Caco-2 (cell line): ENCODE data around the gene PMEPA1. TPM values are rescaled to one million over a fixed set of nuclear protein-coding genes. Genes with fewer than 3 reads are reported as not detected.

Source experiments
- BruUV-seq: library from RNA; stranded (reverse); fragments of 400-500 nt; replicated peaks from 2 replicates; lab custom pipeline; 2021; lab: Mats Ljungman, UMichigan
- CTCF ChIA-PET: fragments of 300-600 bp; sonication (Branson Sonifier 250); formaldehyde crosslinking; loops from one replicate; lab custom pipeline; 2022; ENCODE audit warnings: antibody characterized with exemption; lab: Charles Lee
- POLR2A ChIA-PET: fragments of 300-600 bp; sonication (Branson Sonifier 250); formaldehyde crosslinking; loops from one replicate; lab custom pipeline; 2022; ENCODE audit warnings: antibody characterized with exemption; lab: Charles Lee
- DNase-seq, 2 experiments: peaks; one replicate each; pipeline versions ENCODE4 v3.0.0 to v3.0.0-alpha.2; 2020 to 2022
- H3K27me3 ChIP-seq: replicated peaks from 2 replicates; pipeline ENCODE4 v1.6.0; 2011; ENCODE audit warnings: low read length; ENCODE audit not compliant: control insufficient read depth, insufficient read depth
- H3K36me3 ChIP-seq: 2 replicates; pipeline ENCODE4 v1.5.1; 2011; ENCODE audit warnings: low read length; ENCODE audit not compliant: control insufficient read depth, insufficient read depth
- H3K4me1 ChIP-seq: fragments of 250-450 bp; sonication (Bioruptor Pico); 2 replicates; pipeline ENCODE4 v1.5.1; 2020; ENCODE audit warnings: mild to moderate bottlenecking
- H3K4me3 ChIP-seq: 2 replicates; pipeline ENCODE4 v1.5.1; 2011; ENCODE audit warnings: low read depth, mild to moderate bottlenecking, control low read depth, low read length
- H3K9me3 ChIP-seq: fragments of 250-450 bp; sonication (Bioruptor Pico); 2 replicates; pipeline ENCODE4 v1.5.1; 2020; ENCODE audit warnings: mild to moderate bottlenecking, moderate library complexity
- H3K27ac Mint-ChIP-seq: one replicate; pipeline ENCODE4 v1.8.0; 2022; ENCODE audit warnings: mixed read lengths; ENCODE audit not compliant: unreplicated experiment
- H3K27me3 Mint-ChIP-seq: one replicate; pipeline ENCODE4 v1.8.0; 2022; ENCODE audit warnings: mixed read lengths; ENCODE audit not compliant: insufficient read depth, unreplicated experiment
- H3K36me3 Mint-ChIP-seq: one replicate; pipeline ENCODE4 v1.8.0; 2022; ENCODE audit warnings: mild to moderate bottlenecking, mixed read lengths; ENCODE audit not compliant: insufficient read depth, unreplicated experiment
- H3K4me1 Mint-ChIP-seq: one replicate; pipeline ENCODE4 v1.8.0; 2022; ENCODE audit warnings: low read depth, mixed read lengths; ENCODE audit not compliant: unreplicated experiment
- H3K4me3 Mint-ChIP-seq: one replicate; pipeline ENCODE4 v1.8.0; 2022; ENCODE audit warnings: mild to moderate bottlenecking, moderate library complexity, mixed read lengths; ENCODE audit not compliant: unreplicated experiment
- H3K9me3 Mint-ChIP-seq: one replicate; pipeline ENCODE4 v1.8.0; 2022; ENCODE audit warnings: mixed read lengths; ENCODE audit not compliant: unreplicated experiment
- intact Hi-C: fragments of 100-400 bp; cut with micrococcal nuclease; formaldehyde crosslinking; loops from one replicate; pipeline ENCODE4 v1.10.0; 2022; ENCODE audit not compliant: unreplicated experiment
- total RNA-seq: library from RNA; stranded (reverse); gene quantifications from 2 replicates; pipeline ENCODE4 v1.2.3, GENCODE V29; 2022
- TF ChIP-seq, protein P1 (sequence below), 2 experiments: fragments of 200-600 bp in 1 of 2; IDR thresholded peaks; 1 replicate in 1 of 2; 2 replicates in 1 of 2; pipeline versions ENCODE4 v1.5.1 to v1.8.0; 2011 to 2022; ENCODE audit warnings: antibody characterized with exemption in 1 of 2, control low read depth in 1 of 2, inconsistent platforms in 1 of 2, low read depth in 1 of 2, low read length in 1 of 2, mild to moderate bottlenecking in 1 of 2, moderate library complexity in 1 of 2; ENCODE audit not compliant: insufficient read depth in 1 of 2, severe bottlenecking in 1 of 2, unreplicated experiment in 1 of 2

Gene PMEPA1
- total RNA-seq, 1 experiment from 2014 or later = 3.3 TPM

DNA sequence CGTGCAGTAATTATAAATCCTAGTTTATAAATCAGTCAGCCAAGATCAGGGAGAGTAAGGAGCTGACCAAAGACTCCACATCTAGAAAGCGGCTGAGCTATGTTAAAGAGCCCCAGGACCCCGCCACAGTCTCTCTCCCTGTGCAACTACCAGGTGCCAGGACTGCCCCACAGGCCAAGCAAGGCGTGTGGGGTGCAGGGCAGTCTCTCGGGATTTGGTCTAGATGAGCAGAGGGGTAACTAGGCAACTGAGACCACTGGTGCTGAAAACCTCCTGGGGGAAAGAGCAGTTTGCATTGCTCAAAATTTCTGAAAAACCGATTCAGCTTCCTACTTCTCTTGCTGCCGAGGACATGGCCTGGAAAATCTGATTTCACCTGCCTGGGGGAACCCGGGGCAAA, 10.4 kb downstream of the PMEPA1 start:
- intact Hi-C loops = no loop called here
- Mint-ChIP-seq H3K36me3 (no peaks in the 10 kb centered on the region), H3K4me3 (no peak overlapping the region), H3K9me3 (no peaks in the 10 kb centered on the region), H3K4me1 (peaks cover 20% of the 10 kb centered on the region), H3K27me3 (peaks cover 2% of the 10 kb centered on the region), H3K27ac (no peak overlapping the region)
- no peak for DNase-seq
- Histone ChIP-seq H3K27me3 (no peaks in the 10 kb centered on the region; the same call in none of the 2 replicates), H3K4me3 (no peak overlapping the region), H3K4me1 (peaks cover 23% of the 10 kb centered on the region), H3K36me3 (no peaks in the 10 kb centered on the region), H3K9me3 (no peaks in the 10 kb centered on the region)
- BruUV-seq = no TSS peak
- POLR2A ChIA-PET = no interaction called here
- TF ChIP-seq, protein P1, sequence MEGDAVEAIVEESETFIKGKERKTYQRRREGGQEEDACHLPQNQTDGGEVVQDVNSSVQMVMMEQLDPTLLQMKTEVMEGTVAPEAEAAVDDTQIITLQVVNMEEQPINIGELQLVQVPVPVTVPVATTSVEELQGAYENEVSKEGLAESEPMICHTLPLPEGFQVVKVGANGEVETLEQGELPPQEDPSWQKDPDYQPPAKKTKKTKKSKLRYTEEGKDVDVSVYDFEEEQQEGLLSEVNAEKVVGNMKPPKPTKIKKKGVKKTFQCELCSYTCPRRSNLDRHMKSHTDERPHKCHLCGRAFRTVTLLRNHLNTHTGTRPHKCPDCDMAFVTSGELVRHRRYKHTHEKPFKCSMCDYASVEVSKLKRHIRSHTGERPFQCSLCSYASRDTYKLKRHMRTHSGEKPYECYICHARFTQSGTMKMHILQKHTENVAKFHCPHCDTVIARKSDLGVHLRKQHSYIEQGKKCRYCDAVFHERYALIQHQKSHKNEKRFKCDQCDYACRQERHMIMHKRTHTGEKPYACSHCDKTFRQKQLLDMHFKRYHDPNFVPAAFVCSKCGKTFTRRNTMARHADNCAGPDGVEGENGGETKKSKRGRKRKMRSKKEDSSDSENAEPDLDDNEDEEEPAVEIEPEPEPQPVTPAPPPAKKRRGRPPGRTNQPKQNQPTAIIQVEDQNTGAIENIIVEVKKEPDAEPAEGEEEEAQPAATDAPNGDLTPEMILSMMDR (IDR thresholded peaks at IDR 0.05; ENCODE audit: insufficient read depth in 1 of 2, low read depth in 1 of 2, low read length in 1 of 2, severe bottlenecking in 1 of 2, unreplicated experiment in 1 of 2) = no peak
- CTCF ChIA-PET = interaction anchor here (1.6 kb wide), 1 partner anchor 11 kb away, joined by 5 read pairs; the partner anchor contains the start of gene PMEPA1

DNA sequence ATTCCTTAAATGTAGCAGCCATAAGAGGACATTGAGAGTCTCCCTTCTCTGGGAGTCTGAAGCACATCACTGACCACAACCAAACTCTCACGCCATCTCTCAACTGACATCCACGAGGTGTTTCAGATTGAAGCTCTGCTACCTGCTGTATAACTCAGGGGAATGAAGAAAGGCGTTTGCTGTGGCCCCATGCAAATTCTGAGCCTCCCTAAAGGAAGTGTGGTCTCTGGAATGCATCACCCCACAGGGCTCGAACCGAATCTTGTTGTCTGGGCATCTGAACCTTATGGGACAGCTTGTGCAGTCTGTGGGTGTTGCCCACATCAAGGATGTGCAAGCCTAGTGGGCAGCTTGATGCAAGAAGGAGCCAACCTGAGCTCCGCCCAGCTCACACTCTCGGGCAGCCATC, 10.9 kb downstream of the PMEPA1 start:
- Mint-ChIP-seq H3K4me3 (peak overlapping the region; percentile 45), H3K4me1 (peaks cover 26% of the 10 kb centered on the region), H3K36me3 (no peaks in the 10 kb centered on the region), H3K27ac (peak overlapping the region; percentile 49), H3K27me3 (peaks cover 2% of the 10 kb centered on the region), H3K9me3 (no peaks in the 10 kb centered on the region)
- ChIA-PET POLR2A (no interaction called here), CTCF (interaction anchor here (0.6 to 1.8 kb wide), 3 partner anchors 11 to 509 kb away, joined by 3 to 5 read pairs (median 5); partner anchors contain the start of gene PMEPA1)
- Histone ChIP-seq H3K4me1 (peaks cover 26% of the 10 kb centered on the region), H3K27me3 (no peaks in the 10 kb centered on the region; the same call in none of the 2 replicates), H3K36me3 (no peaks in the 10 kb centered on the region), H3K9me3 (no peaks in the 10 kb centered on the region), H3K4me3 (no peak overlapping the region)
- BruUV-seq = no TSS peak
- TF ChIP-seq, protein P1 (IDR thresholded peaks at IDR 0.05; ENCODE audit: insufficient read depth in 1 of 2, low read depth in 1 of 2, low read length in 1 of 2, severe bottlenecking in 1 of 2, unreplicated experiment in 1 of 2) = no peak
- intact Hi-C loops = loop anchor here (1.0 kb wide), 1 partner anchor 11 kb away; the partner anchor contains the start of gene PMEPA1
- DNase-seq = no peak

DNA sequence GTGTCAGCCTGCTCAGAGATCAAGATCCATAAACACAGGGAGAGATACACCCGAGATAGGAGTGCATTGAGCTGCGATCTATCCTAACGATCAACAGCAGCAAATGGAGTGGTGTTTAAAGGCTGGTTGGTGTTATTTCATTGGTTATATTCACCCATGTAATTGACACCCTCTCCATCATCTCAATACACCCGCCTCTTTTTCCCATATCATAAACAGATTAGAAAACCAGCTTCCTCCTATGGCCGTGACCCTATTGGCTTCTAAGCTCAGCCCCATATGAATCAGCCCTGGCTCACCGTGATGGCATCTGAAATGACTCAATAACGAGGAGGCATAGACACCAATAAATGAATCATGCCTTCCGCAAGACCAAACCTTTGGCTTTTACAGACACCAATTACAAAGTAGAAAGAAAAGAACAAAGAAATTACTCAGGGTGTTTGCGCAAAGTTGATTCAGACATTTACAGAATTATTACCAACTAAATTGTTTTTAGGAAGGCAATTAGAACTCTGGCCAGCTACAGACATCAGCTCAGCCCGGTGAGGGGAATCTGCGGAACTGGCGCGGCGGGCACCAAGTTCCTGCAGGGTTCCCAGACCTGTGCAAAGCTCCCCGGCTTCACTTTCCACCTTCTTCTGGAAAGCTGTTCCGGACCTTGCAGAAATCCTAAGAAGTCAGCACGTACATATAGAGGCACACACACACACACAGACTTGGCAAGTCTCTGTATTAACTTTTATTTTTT, 11.5 kb downstream of the PMEPA1 start:
- Histone ChIP-seq H3K4me1 (peaks cover 32% of the 10 kb centered on the region), H3K4me3 (no peak overlapping the region), H3K9me3 (no peaks in the 10 kb centered on the region), H3K36me3 (no peaks in the 10 kb centered on the region), H3K27me3 (no peaks in the 10 kb centered on the region; the same call in none of the 2 replicates)
- TF ChIP-seq, protein P1 (IDR thresholded peaks at IDR 0.05; ENCODE audit: insufficient read depth in 1 of 2, low read depth in 1 of 2, low read length in 1 of 2, severe bottlenecking in 1 of 2, unreplicated experiment in 1 of 2) = no peak
- no peaks in the 10 kb centered on the region for H3K36me3 Mint-ChIP-seq
- H3K27me3 Mint-ChIP-seq = peaks cover 2% of the 10 kb centered on the region
- no TSS peak for BruUV-seq
- peak overlapping the region; percentile 49 for H3K27ac Mint-ChIP-seq
- DNase-seq = peak; percentile 73 to 85
- intact Hi-C loops = loop anchor here (1.0 kb wide), 1 partner anchor 12 kb away; the partner anchor contains the start of gene PMEPA1
- peak overlapping the region; percentile 45 for H3K4me3 Mint-ChIP-seq
- no peaks in the 10 kb centered on the region for H3K9me3 Mint-ChIP-seq
- H3K4me1 Mint-ChIP-seq = peaks cover 32% of the 10 kb centered on the region
- CTCF ChIA-PET = interaction anchor here (0.6 to 1.8 kb wide), 4 partner anchors 9 to 509 kb away, joined by 3 to 5 read pairs (median 4); partner anchors contain the start of gene PMEPA1
- POLR2A ChIA-PET = no interaction called here
